Neuronal stem cell (in vitro differentiated cells): Measurements from ENCODE around the gene ERBIN.

Experiments
- DNase-seq: peaks from one replicate; pipeline ENCODE4 v3.0.0-alpha.2; 2013; ENCODE audit warnings: low spot score
- H2AFZ ChIP-seq: one replicate; pipeline ENCODE4 v1.6.1; 2013; ENCODE audit warnings: mild to moderate bottlenecking, low read length, inconsistent platforms
- H2AK5ac ChIP-seq: 2 replicates; pipeline ENCODE4 v1.6.1; 2013; ENCODE audit warnings: low read depth, mild to moderate bottlenecking, inconsistent platforms, low read length, moderate library complexity, mixed read lengths
- H2BK120ac ChIP-seq: 2 replicates; pipeline ENCODE4 v1.6.1; 2013; ENCODE audit warnings: low read depth, mild to moderate bottlenecking, inconsistent platforms, low read length, moderate library complexity, mixed read lengths
- H2BK12ac ChIP-seq: one replicate; pipeline ENCODE4 v1.6.1; 2013; ENCODE audit warnings: low read length, inconsistent platforms
- H2BK15ac ChIP-seq: 2 replicates; pipeline ENCODE4 v1.6.1; 2013; ENCODE audit warnings: mild to moderate bottlenecking, low read length, inconsistent platforms, mixed read lengths
- H2BK5ac ChIP-seq: one replicate; pipeline ENCODE4 v1.6.1; 2013; ENCODE audit warnings: inconsistent platforms, mild to moderate bottlenecking, low read length, moderate library complexity
- H3K14ac ChIP-seq: one replicate; pipeline ENCODE4 v1.6.1; 2013; ENCODE audit warnings: low read length, inconsistent platforms
- H3K18ac ChIP-seq: 2 replicates; pipeline ENCODE4 v1.6.1; 2013; ENCODE audit warnings: low read length, inconsistent platforms
- H3K23ac ChIP-seq: 2 replicates; pipeline ENCODE4 v1.6.1; 2013; ENCODE audit warnings: low read depth, mild to moderate bottlenecking, mixed read lengths, low read length, inconsistent platforms; ENCODE audit not compliant: poor library complexity
- H3K27ac ChIP-seq: replicated peaks from 3 replicates; pipeline ENCODE4 v1.5.1; 2013; ENCODE audit warnings: low read length, inconsistent platforms
- H3K27me3 ChIP-seq, 3 experiments: 2 replicates each; pipeline ENCODE4 v1.6.1; 2013; ENCODE audit warnings: low read length in 3 of 3, mild to moderate bottlenecking in 2 of 3, inconsistent platforms in 1 of 3, low read depth in 1 of 3, mixed read lengths in 1 of 3, moderate library complexity in 1 of 3; ENCODE audit not compliant: control insufficient read depth in 3 of 3, insufficient read depth in 3 of 3
- H3K36me3 ChIP-seq, 2 donors: replicated peaks in 1 of 2; 2 replicates each; pipeline ENCODE4 v1.6.1; 2013; ENCODE audit warnings: low read length in 2 of 2; ENCODE audit not compliant: control insufficient read depth in 2 of 2, insufficient read depth in 2 of 2
- H3K4ac ChIP-seq: 2 replicates; pipeline ENCODE4 v1.6.1; 2013; ENCODE audit warnings: inconsistent platforms, mild to moderate bottlenecking, low read length, moderate library complexity
- H3K4me1 ChIP-seq, 2 donors: 1 replicate in 1 of 2; 2 replicates in 1 of 2; pipeline ENCODE4 v1.6.1; 2013; ENCODE audit warnings: low read length in 2 of 2, low read depth in 1 of 2; ENCODE audit not compliant: control insufficient read depth in 2 of 2, insufficient read depth in 1 of 2
- H3K4me2 ChIP-seq: one replicate; pipeline ENCODE4 v1.6.1; 2013; ENCODE audit warnings: mild to moderate bottlenecking, low read length, inconsistent platforms; ENCODE audit not compliant: insufficient read depth, poor library complexity, severe bottlenecking
- H3K4me3 ChIP-seq, 2 donors: 2 replicates each; pipeline ENCODE4 v1.5.1; 2013; ENCODE audit warnings: low read length in 2 of 2, mild to moderate bottlenecking in 2 of 2, inconsistent platforms in 1 of 2, moderate library complexity in 1 of 2
- H3K79me1 ChIP-seq: one replicate; pipeline ENCODE4 v1.6.1; 2013; ENCODE audit warnings: low read depth, mild to moderate bottlenecking, inconsistent platforms, low read length, moderate library complexity
- H3K9ac ChIP-seq: one replicate; pipeline ENCODE4 v1.6.1; 2013; ENCODE audit warnings: mild to moderate bottlenecking, low read depth, low read length, inconsistent platforms; ENCODE audit not compliant: poor library complexity
- H3K9me3 ChIP-seq, 2 donors: replicated peaks in 1 of 2; 2 replicates each; pipeline versions ENCODE3 to v1.6.1; 2013; ENCODE audit warnings: low read length in 2 of 2, mild to moderate bottlenecking in 2 of 2, inconsistent platforms in 1 of 2, low read depth in 1 of 2, mixed read lengths in 1 of 2, moderate library complexity in 1 of 2; ENCODE audit not compliant: control insufficient read depth in 2 of 2, insufficient read depth in 1 of 2
- H4K8ac ChIP-seq: one replicate; pipeline ENCODE4 v1.6.1; 2013; ENCODE audit warnings: low read depth, mild to moderate bottlenecking, inconsistent platforms, low read length, moderate library complexity
- H4K91ac ChIP-seq: one replicate; pipeline ENCODE4 v1.6.1; 2013; ENCODE audit warnings: low read length, low read depth, mild to moderate bottlenecking, inconsistent platforms; ENCODE audit not compliant: poor library complexity
- whole genome bisulfite sequencing, 2 donors: extraction: QIAGEN DNeasy Blood & Tissue Kit; methylation state at CpG; one replicate each; pipeline ENCODE4 v1.1.7; 2013; ENCODE audit warnings: missing lambda C conversion rate in 2 of 2, mixed read lengths in 1 of 2; ENCODE audit not compliant: insufficient read length in 2 of 2, insufficient replicate concordance in 1 of 2; ENCODE audit errors: extremely low coverage in 2 of 2; 5-methylcytosine and 5-hydroxymethylcytosine counted together

ERBIN gene

GRCh38 chr5:65994117-65994786 is 67.9 kb downstream of the ERBIN start:
- Histone ChIP-seq H2AFZ (no peak overlapping the region), H3K14ac (no peak overlapping the region), H3K9me3 (no peaks in the 10 kb centered on the region), H2BK120ac (no peak overlapping the region), H4K8ac (no peak overlapping the region), H3K27ac (no peak overlapping the region), H3K18ac (no peak overlapping the region), H2AK5ac (no peak overlapping the region), H3K4me2 (no peak overlapping the region), H3K36me3 (peaks cover 0 to 85% of the 10 kb centered on the region in 2 donors), H2BK12ac (no peak overlapping the region), H3K4me3 (no peak overlapping the region), H2BK15ac (no peak overlapping the region), H3K79me1 (no peaks in the 10 kb centered on the region), H3K4me1 (no peaks in the 10 kb centered on the region), H3K23ac (no peak overlapping the region), H3K4ac (no peak overlapping the region), H2BK5ac (no peak overlapping the region), H3K27me3 (no peaks in the 10 kb centered on the region), H3K9ac (no peak overlapping the region), H4K91ac (no peak overlapping the region)
- DNase-seq = no peak
- no CpG with 5 or more reads among the region's 1 CpG for WGBS, 2 donors

- H3K18ac ChIP-seq = no peak overlapping the region
- H3K4me3 ChIP-seq = no peak overlapping the region
- H2BK15ac ChIP-seq = no peak overlapping the region
- H2BK120ac ChIP-seq = no peak overlapping the region
- no peaks in the 10 kb centered on the region for H3K79me1 ChIP-seq
- H2AK5ac ChIP-seq = no peak overlapping the region
- no peak overlapping the region for H3K4me2 ChIP-seq
- H4K91ac ChIP-seq = no peak overlapping the region
- H2BK5ac ChIP-seq = no peak overlapping the region
- H3K27me3 ChIP-seq = no peaks in the 10 kb centered on the region
- H3K27ac ChIP-seq = no peak overlapping the region
- H3K9me3 ChIP-seq = peaks cover 1 to 2% of the 10 kb centered on the region in 2 donors
- no peak overlapping the region for H2BK12ac ChIP-seq
- H3K23ac ChIP-seq = no peak overlapping the region
- no peak overlapping the region for H4K8ac ChIP-seq
- H3K4ac ChIP-seq = no peak overlapping the region
- WGBS, 2 donors = no CpG with 5 or more reads among the region's 9 CpGs
- H3K4me1 ChIP-seq = no peaks in the 10 kb centered on the region
- DNase-seq = no peak
- peaks cover 2 to 76% of the 10 kb centered on the region in 2 donors for H3K36me3 ChIP-seq
- no peak overlapping the region for H3K14ac ChIP-seq
- no peak overlapping the region for H3K9ac ChIP-seq
- no peak overlapping the region for H2AFZ ChIP-seq
Observed at GRCh38 chr5:65999061-65999723, 72.8 kb downstream of the ERBIN start.

GRCh38 chr5:66001952-66002351 is 75.6 kb downstream of the ERBIN start:
- H2BK5ac ChIP-seq = no peak overlapping the region
- no peak overlapping the region for H2AK5ac ChIP-seq
- no peak overlapping the region for H4K8ac ChIP-seq
- WGBS, 2 donors = no CpG with 5 or more reads among the region's 4 CpGs
- no peak overlapping the region for H3K27ac ChIP-seq
- no peaks in the 10 kb centered on the region for H3K4me1 ChIP-seq
- no peak overlapping the region for H2BK120ac ChIP-seq
- peaks cover 1 to 6% of the 10 kb centered on the region in 2 donors for H3K9me3 ChIP-seq
- H3K4me3 ChIP-seq = no peak overlapping the region
- no peak overlapping the region for H3K14ac ChIP-seq
- H3K27me3 ChIP-seq = no peaks in the 10 kb centered on the region
- H2BK12ac ChIP-seq = no peak overlapping the region
- H3K9ac ChIP-seq = no peak overlapping the region
- H3K18ac ChIP-seq = no peak overlapping the region
- no peak overlapping the region for H3K4ac ChIP-seq
- DNase-seq = no peak
- no peak overlapping the region for H3K4me2 ChIP-seq
- H3K23ac ChIP-seq = no peak overlapping the region
- no peaks in the 10 kb centered on the region for H3K79me1 ChIP-seq
- no peak overlapping the region for H2BK15ac ChIP-seq
- no peak overlapping the region for H4K91ac ChIP-seq
- H2AFZ ChIP-seq = no peak overlapping the region
- peaks cover 4 to 62% of the 10 kb centered on the region in 2 donors for H3K36me3 ChIP-seq

- Histone ChIP-seq H3K4me1 (no peaks in the 10 kb centered on the region), H2BK120ac (no peak overlapping the region), H2AK5ac (no peak overlapping the region), H2AFZ (no peak overlapping the region), H3K4ac (no peak overlapping the region), H3K18ac (no peak overlapping the region), H2BK15ac (no peak overlapping the region), H3K27ac (no peak overlapping the region), H3K27me3 (no peaks in the 10 kb centered on the region), H3K9me3 (peaks cover 1 to 6% of the 10 kb centered on the region in 2 donors), H3K4me3 (no peak overlapping the region), H4K8ac (no peak overlapping the region), H3K23ac (no peak overlapping the region), H4K91ac (no peak overlapping the region), H3K79me1 (no peaks in the 10 kb centered on the region), H2BK12ac (no peak overlapping the region), H3K36me3 (peaks cover 4 to 58% of the 10 kb centered on the region in 2 donors), H3K14ac (no peak overlapping the region), H2BK5ac (no peak overlapping the region), H3K9ac (no peak overlapping the region), H3K4me2 (no peak overlapping the region)
- no peak for DNase-seq
- WGBS, 2 donors = no CpG with 5 or more reads among the region's 2 CpGs
Observed at GRCh38 chr5:66002415-66002814, 76.0 kb downstream of the ERBIN start.
